Common myeloid progenitor, CD34-positive (primary cell): Measurements from ENCODE around the gene DYNLT3.

ENCODE experiments used
- CTCF ChIA-PET: fragments of 350-600 bp; sonication (Branson Sonifier 250); formaldehyde crosslinking; loops from one replicate; lab custom pipeline; 2021; ENCODE audit warnings: antibody characterized with exemption; lab: Charles Lee
- POLR2A ChIA-PET: fragments of 350-600 bp; sonication (Branson Sonifier 250); formaldehyde crosslinking; loops from one replicate; lab custom pipeline; 2021; ENCODE audit warnings: antibody characterized with exemption; lab: Charles Lee
- DNase-seq, 3 donors: peaks; one replicate each; pipeline versions ENCODE4 v3.0.0 to v3.0.0-alpha.2; 2013
- H3K27ac ChIP-seq, 2 experiments: 1 replicate in 1 of 2; 2 replicates in 1 of 2; pipeline ENCODE4 v1.7.0; 2013; ENCODE audit warnings: inconsistent platforms in 2 of 2, low read length in 2 of 2, mild to moderate bottlenecking in 2 of 2, low read depth in 1 of 2, moderate library complexity in 1 of 2; ENCODE audit not compliant: severe bottlenecking in 2 of 2, insufficient read depth in 1 of 2, poor library complexity in 1 of 2
- H3K27me3 ChIP-seq, 5 experiments: replicated peaks in 2 of 5; 1 replicate in 3 of 5; 2 replicates in 2 of 5; pipeline versions ENCODE4 v1.6.1 to v1.7.0; 2013; ENCODE audit warnings: low read length in 4 of 5, mild to moderate bottlenecking in 2 of 5, moderate library complexity in 2 of 5, inconsistent platforms in 1 of 5; ENCODE audit not compliant: insufficient read depth in 5 of 5, control insufficient read depth in 4 of 5
- H3K36me3 ChIP-seq, 4 experiments: 1 replicate in 2 of 4; 2 replicates in 2 of 4; pipeline versions ENCODE4 v1.6.1 to v1.7.0; 2013; ENCODE audit warnings: low read length in 3 of 4, control low read depth in 1 of 4, mild to moderate bottlenecking in 1 of 4; ENCODE audit not compliant: control insufficient read depth in 4 of 4, insufficient read depth in 4 of 4
- H3K4me1 ChIP-seq, 4 experiments: 1 replicate in 3 of 4; 2 replicates in 1 of 4; pipeline versions ENCODE4 v1.6.1 to v1.7.1; 2013; ENCODE audit warnings: low read length in 3 of 4, mild to moderate bottlenecking in 3 of 4, control low read depth in 1 of 4, inconsistent platforms in 1 of 4, moderate library complexity in 1 of 4; ENCODE audit not compliant: control insufficient read depth in 4 of 4, insufficient read depth in 4 of 4; ENCODE audit errors: control extremely low read depth in 1 of 4
- H3K4me3 ChIP-seq, 7 experiments: 1 replicate in 4 of 7; 2 replicates in 3 of 7; pipeline versions ENCODE4 v1.5.1 to v1.7.0; 2013; ENCODE audit warnings: mild to moderate bottlenecking in 7 of 7, low read length in 6 of 7, moderate library complexity in 6 of 7, inconsistent platforms in 2 of 7, low read depth in 2 of 7, control low read depth in 1 of 7; ENCODE audit not compliant: insufficient read depth in 4 of 7, control insufficient read depth in 1 of 7; ENCODE audit errors: extremely low read depth in 1 of 7
- H3K9me3 ChIP-seq, 5 experiments: 1 replicate in 4 of 5; 2 replicates in 1 of 5; pipeline versions ENCODE4 v1.6.1 to v1.7.1; 2013; ENCODE audit warnings: low read length in 4 of 5, mild to moderate bottlenecking in 2 of 5, inconsistent platforms in 1 of 5, low read depth in 1 of 5, moderate library complexity in 1 of 5; ENCODE audit not compliant: control insufficient read depth in 4 of 5, insufficient read depth in 2 of 5; ENCODE audit errors: control extremely low read depth in 1 of 5
- WGBS: methylation state at CpG from one replicate; pipeline ENCODE4 v1.1.5; 2013; ENCODE audit not compliant: insufficient coverage; 5-methylcytosine and 5-hydroxymethylcytosine counted together

DYNLT3 gene

GRCh38 chrX:37846141-37846540 lies 1.2 kb downstream of the DYNLT3 start:
- peak in 2 of 3 donors; percentile 30 to 41 for DNase-seq
- ChIA-PET POLR2A (no interaction called here), CTCF (no interaction called here)
- H3K4me3 ChIP-seq: peak overlapping the region in 1 of 7 experiments; percentile 80
- peaks cover 0 to 4% (median 3%) of the 10 kb centered on the region in 4 experiments for H3K4me1 ChIP-seq
- no peaks in the 10 kb centered on the region for H3K36me3 ChIP-seq
- no peaks in the 10 kb centered on the region for H3K9me3 ChIP-seq
- H3K27me3 ChIP-seq: peaks cover 0 to 2% (median 0%) of the 10 kb centered on the region in 5 experiments
- WGBS: 80% methylated on average over 1 of the region's 3 CpGs
- H3K27ac ChIP-seq: no peak overlapping the region

- H3K27me3 ChIP-seq: peaks cover 0 to 3% (median 0%) of the 10 kb centered on the region in 5 experiments
- no peaks in the 10 kb centered on the region for H3K36me3 ChIP-seq
- H3K4me1 ChIP-seq: peaks cover 0 to 4% (median 3%) of the 10 kb centered on the region in 4 experiments
- POLR2A ChIA-PET: no interaction called here
- CTCF ChIA-PET: no interaction called here
- H3K9me3 ChIP-seq: no peaks in the 10 kb centered on the region
- H3K4me3 ChIP-seq: no peak overlapping the region
- H3K27ac ChIP-seq: no peak overlapping the region
- DNase-seq: no peak
Measured at GRCh38 chrX:37844622-37845021, 2.7 kb downstream of the DYNLT3 start.

- Histone ChIP-seq H3K9me3 (no peaks in the 10 kb centered on the region), H3K4me1 (no peaks in the 10 kb centered on the region), H3K27ac (no peak overlapping the region), H3K36me3 (no peaks in the 10 kb centered on the region), H3K27me3 (peaks cover 0 to 3% (median 0%) of the 10 kb centered on the region in 5 experiments), H3K4me3 (no peak overlapping the region)
- POLR2A ChIA-PET: no interaction called here
- CTCF ChIA-PET: no interaction called here
- 72% methylated on average over 2 of the region's 3 CpGs for WGBS
- DNase-seq: no peak
Measured at GRCh38 chrX:37840931-37841330, 6.4 kb downstream of the DYNLT3 start.

- no peaks in the 10 kb centered on the region for H3K36me3 ChIP-seq
- 77% methylated on average over 4 of the region's 4 CpGs for WGBS
- no peak overlapping the region for H3K27ac ChIP-seq
- H3K4me3 ChIP-seq: no peak overlapping the region
- H3K9me3 ChIP-seq: no peaks in the 10 kb centered on the region
- ChIA-PET CTCF (no interaction called here), POLR2A (no interaction called here)
- peaks cover 0 to 1% (median 0%) of the 10 kb centered on the region in 4 experiments for H3K4me1 ChIP-seq
- no peak for DNase-seq
- H3K27me3 ChIP-seq: no peaks in the 10 kb centered on the region
Measured at GRCh38 chrX:37834937-37835336, 12.4 kb downstream of the DYNLT3 start.

- WGBS: no CpG with 5 or more reads among the region's 1 CpG
- Histone ChIP-seq H3K9me3 (no peaks in the 10 kb centered on the region), H3K36me3 (no peaks in the 10 kb centered on the region), H3K27ac (no peak overlapping the region), H3K27me3 (no peaks in the 10 kb centered on the region), H3K4me1 (peaks cover 0 to 1% (median 0%) of the 10 kb centered on the region in 4 experiments), H3K4me3 (no peak overlapping the region)
- CTCF ChIA-PET: interaction anchor here (1.6 kb wide), 1 partner anchor 67 kb away, joined by 3 read pairs; no protein-coding TSS in a partner anchor
- POLR2A ChIA-PET: no interaction called here
- DNase-seq: no peak
Measured at GRCh38 chrX:37830371-37830770, 17.0 kb downstream of the DYNLT3 start.

GRCh38 chrX:37829721-37830120 lies 17.6 kb downstream of the DYNLT3 start:
- no CpG with 5 or more reads among the region's 1 CpG for WGBS

GRCh38 chrX:37825215-37825842 lies 22.0 kb downstream of the DYNLT3 start:
- no peak overlapping the region for H3K4me3 ChIP-seq
- no peaks in the 10 kb centered on the region for H3K27me3 ChIP-seq
- POLR2A ChIA-PET: interaction anchor here (0.6 kb wide), 1 partner anchor 10 kb away, joined by 3 read pairs; no protein-coding TSS in a partner anchor
- no peak overlapping the region for H3K27ac ChIP-seq
- no peaks in the 10 kb centered on the region for H3K9me3 ChIP-seq
- CTCF ChIA-PET: interaction anchor here (0.7 to 6.8 kb wide), 20 partner anchors 8 to 348 kb away, joined by 3 to 152 read pairs (median 4); no protein-coding TSS in a partner anchor
- 0% methylated on average over 1 of the region's 3 CpGs for WGBS
- no peaks in the 10 kb centered on the region for H3K36me3 ChIP-seq
- H3K4me1 ChIP-seq: peaks cover 0 to 10% (median 6%) of the 10 kb centered on the region in 4 experiments
- peak; percentile 39 to 72 (median 61) for DNase-seq

More at GRCh38 chrX:37829721-37830120, 17.6 kb downstream of the DYNLT3 start:
- Histone ChIP-seq H3K4me1 (peaks cover 0 to 5% (median 3%) of the 10 kb centered on the region in 4 experiments), H3K4me3 (no peak overlapping the region), H3K27me3 (no peaks in the 10 kb centered on the region), H3K36me3 (no peaks in the 10 kb centered on the region), H3K27ac (no peak overlapping the region), H3K9me3 (no peaks in the 10 kb centered on the region)
- ChIA-PET POLR2A (no interaction called here), CTCF (interaction anchor here (1.6 kb wide), 1 partner anchor 67 kb away, joined by 3 read pairs; no protein-coding TSS in a partner anchor)
- DNase-seq: no peak
